ENCODE measurements around the gene KIF21A.
"Not testable (repeated sequence)": the region's sequence is repeated elsewhere in the genome, so short reads cannot be mapped to it uniquely, and the experiment has no call there.

Gene KIF21A

GRCh38 chr12:39443081-39443928 lies at the start of gene KIF21A:
TSS of gene KIF21A (minus strand) at chr12:39443120. CDS start at chr12:39442970, 150 bp downstream.
- DNase-seq (ENCODE audit: low read depth in 2 of 2) = peak; percentile 78 to 83

- DNase-seq (ENCODE audit: low read depth in 2 of 2) = no peak
Observed at GRCh38 chr12:39490500-39491282, 47.8 kb upstream of the KIF21A start.

- no peak for DNase-seq (ENCODE audit: low read depth in 2 of 2)
Observed at GRCh38 chr12:39483597-39483996, 40.7 kb upstream of the KIF21A start.

GRCh38 chr12:39483042-39483441 lies 40.1 kb upstream of the KIF21A start:
- no peak for DNase-seq (ENCODE audit: low read depth in 2 of 2)

- no peak for DNase-seq (ENCODE audit: low read depth in 2 of 2)
Observed at GRCh38 chr12:39476894-39477293, 34.0 kb upstream of the KIF21A start.

- DNase-seq (ENCODE audit: low read depth in 2 of 2) = no peak
Observed at GRCh38 chr12:39476121-39476520, 33.2 kb upstream of the KIF21A start.

- not testable (repeated sequence) for DNase-seq (ENCODE audit: low read depth in 2 of 2)
Observed at GRCh38 chr12:39475136-39475535, 32.2 kb upstream of the KIF21A start.

- no peak for DNase-seq (ENCODE audit: low read depth in 2 of 2)
Observed at GRCh38 chr12:39467432-39467870, 24.5 kb upstream of the KIF21A start.

- no peak for DNase-seq (ENCODE audit: low read depth in 2 of 2)
Observed at GRCh38 chr12:39464976-39465695, 22.2 kb upstream of the KIF21A start.

GRCh38 chr12:39461059-39461458 lies 18.1 kb upstream of the KIF21A start:
- no peak for DNase-seq (ENCODE audit: low read depth in 2 of 2)

GRCh38 chr12:39459027-39459434 lies 16.1 kb upstream of the KIF21A start:
- DNase-seq (ENCODE audit: low read depth in 2 of 2) = no peak

GRCh38 chr12:39451977-39452376 lies 9.1 kb upstream of the KIF21A start:
- no peak for DNase-seq (ENCODE audit: low read depth in 2 of 2)

- no peak for DNase-seq (ENCODE audit: low read depth in 2 of 2)
Observed at GRCh38 chr12:39448038-39448437, 5.1 kb upstream of the KIF21A start.

GRCh38 chr12:39443929-39444209 lies 949 bp upstream of the KIF21A start:
- DNase-seq (ENCODE audit: low read depth in 2 of 2) = no peak

- no peak for DNase-seq (ENCODE audit: low read depth in 2 of 2)
Observed at GRCh38 chr12:39442831-39443080, 164 bp downstream of the KIF21A start.

GRCh38 chr12:39441963-39442830 lies 723 bp downstream of the KIF21A start:
- peak; percentile 11 to 20 for DNase-seq (ENCODE audit: low read depth in 2 of 2)

- DNase-seq (ENCODE audit: low read depth in 2 of 2) = no peak
Observed at GRCh38 chr12:39441189-39441962, 1.5 kb downstream of the KIF21A start.

GRCh38 chr12:39440781-39441180 lies 2.1 kb downstream of the KIF21A start:
- no peak for DNase-seq (ENCODE audit: low read depth in 2 of 2)

GRCh38 chr12:39440101-39440500 lies 2.8 kb downstream of the KIF21A start:
- DNase-seq (ENCODE audit: low read depth in 2 of 2) = no peak

GRCh38 chr12:39435531-39435930 lies 7.4 kb downstream of the KIF21A start:
- no peak for DNase-seq (ENCODE audit: low read depth in 2 of 2)

GRCh38 chr12:39431797-39432196 lies 11.1 kb downstream of the KIF21A start:
- no peak for DNase-seq (ENCODE audit: low read depth in 2 of 2)
